SU-DHL-6 (cell line): ENCODE measurements around the gene OR5K1.

Experiments used
- H2AFZ ChIP-seq: fragments of 200-600 bp; sonication (generic); 2 replicates; pipeline ENCODE4 v1.6.1; 2014; ENCODE audit warnings: low read depth, mild to moderate bottlenecking, moderate library complexity, mixed read lengths, antibody characterized with exemption, low read length; ENCODE audit not compliant: severe bottlenecking
- H3F3A ChIP-seq: fragments of 200-600 bp; shearing (Covaris generic); 2 replicates; pipeline ENCODE4 v1.6.0; 2016; ENCODE audit warnings: antibody characterized with exemption, mild to moderate bottlenecking; ENCODE audit not compliant: insufficient read depth
- H3K27ac ChIP-seq: fragments of 200-600 bp; sonication (generic); 2 replicates; pipeline ENCODE4 v1.5.1; 2016; ENCODE audit warnings: low read depth, mild to moderate bottlenecking, low read length, moderate library complexity, mixed read lengths
- H3K27me3 ChIP-seq: fragments of 200-600 bp; sonication (generic), shearing (Covaris generic); 2 replicates; pipeline ENCODE4 v1.6.0; 2014; ENCODE audit warnings: mild to moderate bottlenecking, low read length
- H3K36me3 ChIP-seq: fragments of 200-600 bp; sonication (generic); 2 replicates; pipeline ENCODE4 v1.6.1; 2014; ENCODE audit warnings: mild to moderate bottlenecking, low read length, mixed read lengths
- H3K4me2 ChIP-seq: fragments of 300-600, 200-600 bp; shearing (Covaris generic), sonication (generic); 2 replicates; pipeline ENCODE4 v1.6.0; 2014; ENCODE audit warnings: low read length, low read depth, mild to moderate bottlenecking; ENCODE audit not compliant: poor library complexity, severe bottlenecking
- H3K4me3 ChIP-seq: fragments of 200-600 bp; sonication (generic); 2 replicates; pipeline ENCODE4 v1.5.1; 2014; ENCODE audit warnings: antibody characterized with exemption, low read length, mild to moderate bottlenecking, mixed read lengths; ENCODE audit not compliant: insufficient read depth, poor library complexity, severe bottlenecking
- H3K79me2 ChIP-seq: fragments of 200-600 bp; sonication (generic); 2 replicates; pipeline ENCODE4 v1.6.1; 2014; ENCODE audit warnings: mild to moderate bottlenecking, low read length, moderate library complexity; ENCODE audit not compliant: insufficient read depth
- H3K9ac ChIP-seq: fragments of 200-600 bp; sonication (generic); 2 replicates; pipeline ENCODE4 v1.7.0; 2014; ENCODE audit warnings: mild to moderate bottlenecking, low read length
- H3K9me2 ChIP-seq: fragments of 200-600 bp; sonication (generic); replicated peaks from 2 replicates; pipeline ENCODE4 v1.6.1; 2014; ENCODE audit warnings: low read length; ENCODE audit not compliant: insufficient read depth
- H3K9me3 ChIP-seq: fragments of 200-600 bp; sonication (generic); 2 replicates; pipeline ENCODE4 v1.6.1; 2014; ENCODE audit warnings: low read length, mixed read lengths; ENCODE audit not compliant: insufficient read depth
- H4K20me1 ChIP-seq: fragments of 200-600 bp; sonication (generic); 2 replicates; pipeline ENCODE4 v1.6.1; 2014; ENCODE audit warnings: low read depth, mild to moderate bottlenecking, antibody characterized with exemption, low read length, moderate library complexity, mixed read lengths
- EZH2phosphoT487 ChIP-seq: fragments of 200-600 bp; sonication (generic), shearing (Covaris generic); conservative IDR thresholded peaks from 2 replicates; pipeline ENCODE4 v1.6.1; 2018; ENCODE audit warnings: mild to moderate bottlenecking, antibody characterized with exemption, low read length, moderate library complexity, mixed read lengths
- TF ChIP-seq, protein P1 (sequence below): fragments of 200-600 bp; sonication (generic); IDR thresholded peaks from one replicate; pipeline ENCODE4 v1.5.1; 2017; ENCODE audit warnings: antibody characterized with exemption, mild to moderate bottlenecking, low read length, moderate library complexity; ENCODE audit not compliant: insufficient read depth, poor library complexity, severe bottlenecking

The OR5K1 gene

GRCh38 chr3:98504539-98504938, 41.5 kb downstream of the OR5K1 start:
- Histone ChIP-seq H4K20me1 (no peaks in the 10 kb centered on the region), H3K27me3 (no peaks in the 10 kb centered on the region), H3K4me2 (no peak overlapping the region), H3K9me2 (no peaks in the 10 kb centered on the region), H3K9me3 (no peaks in the 10 kb centered on the region), H3F3A (no peaks in the 10 kb centered on the region), H3K9ac (no peak overlapping the region), H3K79me2 (no peaks in the 10 kb centered on the region), H3K4me3 (no peak overlapping the region), H2AFZ (no peak overlapping the region), H3K36me3 (no peaks in the 10 kb centered on the region), H3K27ac (no peak overlapping the region)
- TF ChIP-seq, protein P1, sequence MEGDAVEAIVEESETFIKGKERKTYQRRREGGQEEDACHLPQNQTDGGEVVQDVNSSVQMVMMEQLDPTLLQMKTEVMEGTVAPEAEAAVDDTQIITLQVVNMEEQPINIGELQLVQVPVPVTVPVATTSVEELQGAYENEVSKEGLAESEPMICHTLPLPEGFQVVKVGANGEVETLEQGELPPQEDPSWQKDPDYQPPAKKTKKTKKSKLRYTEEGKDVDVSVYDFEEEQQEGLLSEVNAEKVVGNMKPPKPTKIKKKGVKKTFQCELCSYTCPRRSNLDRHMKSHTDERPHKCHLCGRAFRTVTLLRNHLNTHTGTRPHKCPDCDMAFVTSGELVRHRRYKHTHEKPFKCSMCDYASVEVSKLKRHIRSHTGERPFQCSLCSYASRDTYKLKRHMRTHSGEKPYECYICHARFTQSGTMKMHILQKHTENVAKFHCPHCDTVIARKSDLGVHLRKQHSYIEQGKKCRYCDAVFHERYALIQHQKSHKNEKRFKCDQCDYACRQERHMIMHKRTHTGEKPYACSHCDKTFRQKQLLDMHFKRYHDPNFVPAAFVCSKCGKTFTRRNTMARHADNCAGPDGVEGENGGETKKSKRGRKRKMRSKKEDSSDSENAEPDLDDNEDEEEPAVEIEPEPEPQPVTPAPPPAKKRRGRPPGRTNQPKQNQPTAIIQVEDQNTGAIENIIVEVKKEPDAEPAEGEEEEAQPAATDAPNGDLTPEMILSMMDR = no peak
- no peak for TF ChIP-seq EZH2phosphoT487

DNA sequence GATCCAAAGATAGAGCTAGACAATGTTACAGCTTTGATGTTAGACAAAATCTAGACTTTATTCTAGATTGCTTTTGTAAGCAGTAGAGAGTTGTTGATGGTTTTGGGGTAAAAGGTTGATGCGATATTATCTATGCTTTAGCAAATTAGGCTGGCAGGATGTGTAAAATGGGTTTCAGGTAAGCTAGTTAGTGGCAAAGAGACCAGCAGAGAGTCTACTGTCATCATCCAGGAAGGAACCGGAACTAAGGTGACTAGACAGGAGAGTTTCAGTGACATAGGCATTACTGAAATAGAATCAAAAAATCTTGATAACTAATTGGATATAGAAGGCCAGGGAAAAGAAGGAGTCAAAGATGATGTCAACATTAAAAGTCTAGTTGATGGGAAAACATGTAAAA, 45.6 kb downstream of the OR5K1 start:
- Histone ChIP-seq H3F3A (no peaks in the 10 kb centered on the region), H3K79me2 (no peaks in the 10 kb centered on the region), H4K20me1 (no peaks in the 10 kb centered on the region), H3K4me2 (no peak overlapping the region), H3K36me3 (peaks cover 2% of the 10 kb centered on the region), H3K9me3 (no peaks in the 10 kb centered on the region), H2AFZ (no peak overlapping the region), H3K4me3 (no peak overlapping the region), H3K27me3 (no peaks in the 10 kb centered on the region), H3K9ac (no peak overlapping the region), H3K27ac (no peak overlapping the region), H3K9me2 (no peaks in the 10 kb centered on the region)
- TF ChIP-seq EZH2phosphoT487 = no peak
- TF ChIP-seq, protein P1 = no peak

- no peaks in the 10 kb centered on the region for H3F3A ChIP-seq
- H4K20me1 ChIP-seq = no peaks in the 10 kb centered on the region
- no peak overlapping the region for H3K27ac ChIP-seq
- no peaks in the 10 kb centered on the region for H3K79me2 ChIP-seq
- no peak overlapping the region for H3K4me2 ChIP-seq
- no peak overlapping the region for H3K4me3 ChIP-seq
- H3K9me2 ChIP-seq = no peaks in the 10 kb centered on the region
- no peaks in the 10 kb centered on the region for H3K27me3 ChIP-seq
- no peaks in the 10 kb centered on the region for H3K9me3 ChIP-seq
- TF ChIP-seq, protein P1 = no peak
- TF ChIP-seq EZH2phosphoT487 = no peak
- peaks cover 28% of the 10 kb centered on the region for H3K36me3 ChIP-seq
- no peak overlapping the region for H2AFZ ChIP-seq
- no peak overlapping the region for H3K9ac ChIP-seq
These were observed 49.6 kb downstream of the OR5K1 start for GRCh38 chr3:98512576-98512975.
